CD4-positive, alpha-beta T cell treated with Interleukin-21 for 1 hour (primary cell): ENCODE data around the gene PTN.
"Not testable (repeated sequence)": the region's sequence is repeated elsewhere in the genome, so short reads cannot be mapped to it uniquely, and the experiment has no call there.

ENCODE experiments used
- DNase-seq: peaks from one replicate; pipeline ENCODE4 v3.0.0-alpha.2; 2020

The PTN gene

GRCh38 chr7:137316648-137317353 lies 26.7 kb downstream of the PTN start:
- DNase-seq = no peak

- no peak for DNase-seq
Observed at GRCh38 chr7:137313201-137313600, 30.3 kb downstream of the PTN start.

GRCh38 chr7:137306748-137307147 lies 36.8 kb downstream of the PTN start:
- DNase-seq = no peak

GRCh38 chr7:137305901-137306621 lies 37.5 kb downstream of the PTN start:
- DNase-seq = no peak

GRCh38 chr7:137304624-137305235 lies 38.8 kb downstream of the PTN start:
- no peak for DNase-seq

- no peak for DNase-seq
Observed at GRCh38 chr7:137304165-137304564, 39.4 kb downstream of the PTN start.

GRCh38 chr7:137302081-137302480 lies 41.5 kb downstream of the PTN start:
- DNase-seq = no peak

- DNase-seq = no peak
Observed at GRCh38 chr7:137298464-137298794, 45.1 kb downstream of the PTN start.

GRCh38 chr7:137297551-137298463 lies 45.7 kb downstream of the PTN start:
- no peak for DNase-seq

DNA sequence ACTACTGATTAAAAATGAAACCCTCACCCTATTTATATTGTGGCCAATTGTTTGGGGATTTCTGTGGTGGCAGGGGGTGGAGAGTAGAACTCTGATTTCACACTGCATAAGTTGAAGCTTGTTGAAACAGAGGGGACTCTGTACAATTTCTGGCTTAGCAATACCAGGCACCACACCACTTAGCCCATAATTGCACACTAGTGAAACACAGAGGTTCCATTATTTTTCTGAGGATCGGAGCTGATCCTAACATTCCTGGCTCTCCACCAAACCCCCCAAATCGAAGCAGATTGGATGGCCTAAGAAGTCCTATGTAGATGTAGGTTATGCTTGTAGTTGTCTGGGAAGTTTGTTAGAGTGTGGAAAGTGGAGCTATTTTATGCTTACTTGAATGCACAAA lies 47.0 kb downstream of the PTN start:
- no peak for DNase-seq

- no peak for DNase-seq
Observed at GRCh38 chr7:137295739-137296324, 47.7 kb downstream of the PTN start.

DNA sequence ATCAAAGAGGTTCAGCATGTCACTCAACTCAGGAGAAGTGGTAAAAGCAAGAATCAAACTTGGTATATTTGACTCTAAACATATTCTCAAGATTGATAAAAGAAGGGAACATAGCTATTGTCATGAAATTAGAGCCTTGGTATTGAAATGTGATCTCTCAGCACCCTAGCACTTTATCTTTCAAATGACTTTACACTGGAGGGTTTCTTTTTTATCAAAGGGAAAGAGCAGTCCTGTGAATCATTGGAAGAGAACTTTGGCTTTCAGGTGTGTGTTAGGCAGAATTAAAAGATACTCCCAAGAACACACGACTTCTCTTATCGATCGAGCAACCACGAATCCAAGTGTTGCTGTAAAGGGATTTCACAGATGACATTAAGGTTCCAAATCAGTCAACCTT lies 54.4 kb downstream of the PTN start:
- DNase-seq = no peak

- DNase-seq = no peak
Observed at GRCh38 chr7:137287651-137288258, 55.8 kb downstream of the PTN start.

- DNase-seq = no peak
Observed at GRCh38 chr7:137283153-137283552, 60.4 kb downstream of the PTN start.

DNA sequence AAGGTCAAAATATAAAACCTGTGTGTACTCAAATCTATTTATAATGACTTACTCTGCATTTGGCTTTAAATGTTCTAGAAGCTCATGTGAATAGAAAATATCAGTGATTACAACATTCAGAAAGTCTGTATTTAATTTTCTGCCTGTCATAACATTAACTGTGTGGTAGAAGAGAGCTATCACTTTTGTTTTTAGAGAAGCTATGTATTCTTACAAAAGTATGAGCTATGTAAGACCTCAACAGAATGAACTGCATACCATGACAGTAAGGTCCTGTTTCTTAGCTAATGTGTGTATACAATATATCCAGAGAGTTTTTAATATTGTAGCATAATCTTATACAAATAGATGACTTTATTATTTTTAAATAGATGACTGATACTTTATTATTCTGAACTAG lies 61.5 kb downstream of the PTN start:
- no peak for DNase-seq

DNA sequence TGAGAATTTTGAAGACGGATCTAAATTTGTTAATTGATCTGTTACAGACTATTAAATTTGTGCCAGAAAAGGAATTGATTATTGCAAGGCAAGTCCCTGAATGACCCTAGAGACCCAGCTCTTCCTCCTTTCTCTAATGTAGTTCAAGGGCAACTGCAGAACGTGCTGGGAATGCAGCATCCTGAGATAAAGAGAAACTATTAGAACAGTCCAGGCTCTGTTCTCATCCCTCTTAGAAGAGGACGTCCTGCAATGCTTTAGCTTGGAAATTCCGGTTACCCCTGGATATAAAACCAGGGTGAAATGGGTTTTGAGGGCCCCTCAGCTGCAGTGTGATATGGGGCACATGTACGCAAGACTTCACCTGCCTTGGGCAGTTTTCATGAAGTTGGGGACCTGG lies 67.3 kb downstream of the PTN start:
- no peak for DNase-seq

DNA sequence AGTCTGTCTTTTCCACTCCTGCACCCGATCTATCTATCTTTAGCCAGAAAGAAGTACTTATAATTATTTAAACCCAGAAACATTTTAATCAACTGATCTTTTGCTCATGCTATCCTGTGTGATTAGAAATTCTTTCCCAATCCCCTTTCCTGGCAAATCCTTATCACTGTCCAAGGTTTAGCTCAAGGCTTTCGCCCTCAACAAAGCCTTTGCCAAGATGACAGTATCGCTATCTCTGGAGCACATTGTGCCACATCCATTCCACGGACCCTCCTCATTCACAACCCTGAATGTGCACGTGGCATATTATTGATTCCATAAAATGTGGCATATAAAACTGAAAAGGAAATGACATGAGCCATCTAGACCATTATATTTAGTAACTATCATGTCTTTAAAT lies 71.3 kb downstream of the PTN start:
- DNase-seq = no peak

DNA sequence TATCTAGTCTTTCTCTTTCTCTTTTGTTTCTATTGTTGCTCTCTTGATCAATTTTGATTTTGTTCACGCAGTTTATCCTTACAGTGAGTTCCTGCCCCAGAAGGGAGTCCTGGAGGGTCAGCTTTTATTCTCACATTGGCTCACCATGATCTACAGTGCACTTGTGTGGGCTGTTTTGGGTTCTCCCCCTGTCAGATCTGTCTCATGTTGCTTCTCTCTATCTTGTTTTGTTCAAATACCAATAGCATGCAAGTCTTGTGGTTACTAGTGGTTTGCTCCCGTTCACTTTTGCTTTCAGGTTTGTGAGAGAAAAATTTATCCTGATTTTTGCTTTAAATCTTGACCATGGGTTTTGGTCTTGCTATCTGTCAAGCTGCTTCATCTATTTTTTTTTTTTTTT lies 74.3 kb downstream of the PTN start:
- DNase-seq = no peak

DNA sequence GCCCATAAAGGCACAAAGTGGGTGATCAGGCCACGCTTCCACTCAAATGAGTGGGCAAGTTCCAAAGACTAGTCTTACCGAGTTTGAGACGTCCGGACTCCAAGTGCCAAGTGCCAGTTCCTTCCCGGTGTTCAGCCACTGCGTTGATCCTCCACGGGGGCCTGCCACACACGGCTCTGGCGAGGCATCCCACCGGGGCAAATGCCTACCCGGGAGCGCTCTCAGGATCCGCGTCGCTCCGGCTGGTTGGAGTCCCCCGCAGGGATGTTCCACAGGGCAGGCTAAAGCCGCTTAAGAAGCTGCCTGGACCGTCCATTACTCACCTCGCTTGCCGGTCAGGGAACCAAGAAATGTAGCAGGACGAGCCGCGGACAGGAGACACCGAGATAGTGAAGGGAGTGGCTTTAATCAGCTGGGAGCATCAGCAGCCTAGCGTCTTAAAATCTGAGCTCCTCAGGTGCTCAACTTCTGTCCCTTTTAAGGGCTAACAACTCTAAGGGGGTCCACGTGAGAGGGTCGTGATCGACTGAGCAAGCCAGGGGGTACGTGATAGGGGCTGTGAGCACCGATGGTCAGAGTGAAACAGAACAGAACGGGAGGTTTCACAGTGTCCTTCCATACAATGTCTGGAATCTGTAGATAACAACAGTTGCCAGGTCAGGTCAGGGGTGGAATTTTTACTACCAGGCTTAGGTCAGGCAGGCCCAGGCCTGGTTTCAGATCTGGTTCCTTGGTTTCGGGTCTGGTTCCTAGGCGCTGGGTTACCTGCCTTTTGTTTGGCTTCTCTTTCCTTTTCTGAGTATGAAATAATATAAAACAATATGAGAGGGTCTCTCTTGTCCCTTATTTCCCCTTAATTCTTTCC lies 75.3 kb downstream of the PTN start:
- DNase-seq = not testable (repeated sequence)

DNA sequence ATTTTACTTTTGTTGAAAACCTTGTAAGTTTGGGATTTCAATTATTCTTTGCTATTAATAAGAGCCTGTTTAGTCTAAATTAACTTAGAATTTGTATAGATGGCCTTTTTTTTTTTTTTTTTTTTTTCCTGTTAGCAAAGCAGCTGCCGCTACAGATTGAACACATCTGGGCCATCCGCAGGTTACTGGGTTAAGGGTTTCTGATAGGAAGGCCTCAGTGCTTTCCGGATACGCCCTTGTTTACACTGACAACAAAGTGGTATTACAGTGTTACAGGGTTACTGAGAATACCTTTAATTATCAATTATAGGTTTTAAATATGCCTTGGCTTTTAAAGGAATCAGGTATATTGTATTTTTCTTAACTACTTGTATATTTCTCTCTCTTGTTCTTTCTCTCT lies 76.8 kb downstream of the PTN start:
- DNase-seq = no peak

DNA sequence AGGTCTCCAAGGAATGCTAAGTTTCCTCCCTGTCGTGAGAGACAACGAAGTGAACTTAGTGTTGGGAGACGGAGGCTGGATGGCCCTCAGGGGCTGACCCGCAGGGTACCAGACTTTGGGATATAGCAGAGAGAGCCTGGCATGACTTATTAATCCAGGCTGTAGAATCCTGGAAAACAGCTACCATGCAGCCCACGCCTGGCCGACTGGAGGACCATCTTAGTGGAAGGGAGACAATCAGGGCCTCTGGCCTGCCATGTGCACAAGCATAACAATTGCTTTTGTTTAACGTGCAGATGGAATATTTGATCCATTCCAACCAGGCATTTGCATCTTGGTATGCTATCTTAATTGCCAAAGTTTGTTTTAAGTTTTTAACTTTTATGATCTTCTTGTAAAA lies 78.1 kb downstream of the PTN start:
- not testable (repeated sequence) for DNase-seq
